NCI-H510A (cell line): Measurements from ENCODE around the gene SEC14L6.

Experiments
- DNase-seq: peaks from one replicate; lab custom pipeline; 2025; lab: John Stamatoyannopoulos, UW

Gene SEC14L6

GRCh38 chr22:30535182-30535581 is 11.4 kb downstream of the SEC14L6 start:
- DNase-seq: no peak

GRCh38 chr22:30531651-30532608 is 14.6 kb downstream of the SEC14L6 start:
- DNase-seq: no peak

- DNase-seq: no peak
Measured at GRCh38 chr22:30526656-30527055, 19.9 kb downstream of the SEC14L6 start.

GRCh38 chr22:30523646-30524489 is 22.7 kb downstream of the SEC14L6 start:
- DNase-seq: no peak

- no peak for DNase-seq
Measured at GRCh38 chr22:30521368-30522156, 25.0 kb downstream of the SEC14L6 start.

GRCh38 chr22:30519842-30520425 is 26.6 kb downstream of the SEC14L6 start:
- DNase-seq: no peak

GRCh38 chr22:30516731-30517130 is 29.8 kb downstream of the SEC14L6 start:
- DNase-seq: no peak

GRCh38 chr22:30516273-30516672 is 30.3 kb downstream of the SEC14L6 start:
- no peak for DNase-seq

GRCh38 chr22:30514252-30514651 is 32.3 kb downstream of the SEC14L6 start:
- DNase-seq: no peak

GRCh38 chr22:30513462-30513861 is 33.1 kb downstream of the SEC14L6 start:
- no peak for DNase-seq

- no peak for DNase-seq
Measured at GRCh38 chr22:30511911-30512310, 34.6 kb downstream of the SEC14L6 start.

GRCh38 chr22:30511109-30511508 is 35.4 kb downstream of the SEC14L6 start:
- DNase-seq: no peak

- no peak for DNase-seq
Measured at GRCh38 chr22:30508216-30508615, 38.3 kb downstream of the SEC14L6 start.

GRCh38 chr22:30507670-30508069 is 38.9 kb downstream of the SEC14L6 start:
- no peak for DNase-seq

- DNase-seq: no peak
Measured at GRCh38 chr22:30506507-30506968, 40.0 kb downstream of the SEC14L6 start.

- DNase-seq: no peak
Measured at GRCh38 chr22:30503551-30503950, 43.0 kb downstream of the SEC14L6 start.

- no peak for DNase-seq
Measured at GRCh38 chr22:30502911-30503310, 43.6 kb downstream of the SEC14L6 start.

- DNase-seq: no peak
Measured at GRCh38 chr22:30502153-30502552, 44.4 kb downstream of the SEC14L6 start.

- no peak for DNase-seq
Measured at GRCh38 chr22:30500628-30501027, 45.9 kb downstream of the SEC14L6 start.

GRCh38 chr22:30497466-30498150 is 48.9 kb downstream of the SEC14L6 start:
- DNase-seq: no peak
